ENCODE measurements around the gene ARFGEF2.

DNA sequence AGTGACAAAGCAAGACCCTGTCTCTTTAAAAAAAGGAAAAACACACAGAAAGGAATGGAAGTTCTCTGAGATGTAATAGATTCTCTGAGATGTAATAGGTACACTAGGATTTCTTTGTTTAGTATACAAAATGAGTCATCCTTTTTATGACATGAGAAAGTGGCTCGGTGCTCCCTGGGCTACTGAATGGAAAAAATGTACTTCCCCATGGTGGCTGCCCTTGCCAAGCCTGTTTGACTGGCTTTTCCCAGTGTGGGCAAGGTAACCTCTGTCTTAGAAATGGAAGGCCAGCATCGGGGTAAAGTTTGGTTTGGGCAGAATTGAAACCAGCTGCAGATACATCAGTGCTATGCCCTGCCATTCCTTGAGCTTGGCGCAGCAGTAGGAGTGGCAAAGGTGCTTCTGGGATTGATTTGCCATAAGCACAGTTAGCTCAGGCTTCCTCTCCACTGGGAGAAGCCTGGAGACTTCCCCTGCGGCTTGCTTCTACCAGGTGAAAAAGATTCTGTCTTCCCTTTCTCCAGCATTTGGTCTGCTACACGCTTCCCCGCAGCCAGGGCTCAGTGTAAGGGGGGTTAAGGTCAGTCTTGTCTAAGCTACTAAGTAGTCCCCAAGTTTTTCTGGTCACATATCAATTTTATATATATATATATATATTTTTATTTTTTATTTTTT, 24.5 kb downstream of the ARFGEF2 start:
- TF ChIP-seq POLR2A (IDR thresholded peaks at IDR 0.05; ENCODE audit: low read depth, low read length) (no peak), POLR2AphosphoS5 (IDR thresholded peaks at IDR 0.05; ENCODE audit: low read depth, low read length) (no peak), TAF1 (IDR thresholded peaks at IDR 0.05; ENCODE audit: borderline replicate concordance, low read depth, low read length) (no peak)
